Astrocyte (in vitro differentiated cells and primary cell): ENCODE results near the gene ITPKB.

Experiments
- CTCF ChIP-seq: IDR thresholded peaks from 2 replicates; pipeline ENCODE4 v1.5.1; 2011; ENCODE audit warnings: low read depth, mild to moderate bottlenecking, inconsistent platforms, low read length, moderate library complexity; ENCODE audit not compliant: insufficient read depth
- EZH2 ChIP-seq: IDR thresholded peaks from 2 replicates; pipeline ENCODE4 v1.6.1; 2012; ENCODE audit warnings: mild to moderate bottlenecking, low read length, inconsistent platforms; ENCODE audit not compliant: insufficient read depth

GRCh38 chr1:226676381-226676780, 62.7 kb downstream of the ITPKB start:
- TF ChIP-seq CTCF (no peak), EZH2 (no peak)
